ENCODE results near the gene SHKBP1.

DNA sequence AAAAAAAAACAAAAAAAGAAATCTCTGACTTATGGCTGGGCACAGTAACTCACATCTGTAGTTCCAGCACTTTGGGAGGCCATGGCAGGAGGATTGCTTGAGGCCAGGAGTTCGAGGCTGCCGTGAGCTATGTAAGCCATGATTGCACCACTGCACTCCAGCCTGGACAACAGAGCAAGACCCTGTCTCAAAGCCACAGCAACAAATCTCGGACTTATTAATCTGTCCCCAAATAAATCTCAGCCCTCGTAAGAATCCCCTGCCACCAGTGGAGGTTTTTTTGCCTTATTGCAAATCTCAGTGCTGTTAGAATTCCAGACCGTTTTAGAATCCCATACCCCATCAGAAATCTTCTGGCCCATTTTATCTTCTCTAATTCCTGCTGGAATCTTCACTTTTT is 4.9 kb downstream of the SHKBP1 start:
- TF ChIP-seq, protein P1, sequence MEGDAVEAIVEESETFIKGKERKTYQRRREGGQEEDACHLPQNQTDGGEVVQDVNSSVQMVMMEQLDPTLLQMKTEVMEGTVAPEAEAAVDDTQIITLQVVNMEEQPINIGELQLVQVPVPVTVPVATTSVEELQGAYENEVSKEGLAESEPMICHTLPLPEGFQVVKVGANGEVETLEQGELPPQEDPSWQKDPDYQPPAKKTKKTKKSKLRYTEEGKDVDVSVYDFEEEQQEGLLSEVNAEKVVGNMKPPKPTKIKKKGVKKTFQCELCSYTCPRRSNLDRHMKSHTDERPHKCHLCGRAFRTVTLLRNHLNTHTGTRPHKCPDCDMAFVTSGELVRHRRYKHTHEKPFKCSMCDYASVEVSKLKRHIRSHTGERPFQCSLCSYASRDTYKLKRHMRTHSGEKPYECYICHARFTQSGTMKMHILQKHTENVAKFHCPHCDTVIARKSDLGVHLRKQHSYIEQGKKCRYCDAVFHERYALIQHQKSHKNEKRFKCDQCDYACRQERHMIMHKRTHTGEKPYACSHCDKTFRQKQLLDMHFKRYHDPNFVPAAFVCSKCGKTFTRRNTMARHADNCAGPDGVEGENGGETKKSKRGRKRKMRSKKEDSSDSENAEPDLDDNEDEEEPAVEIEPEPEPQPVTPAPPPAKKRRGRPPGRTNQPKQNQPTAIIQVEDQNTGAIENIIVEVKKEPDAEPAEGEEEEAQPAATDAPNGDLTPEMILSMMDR (IDR thresholded peaks at IDR 0.05; ENCODE audit: low read depth, low read length, missing input control), result no peak
- TF ChIP-seq, protein P2, sequence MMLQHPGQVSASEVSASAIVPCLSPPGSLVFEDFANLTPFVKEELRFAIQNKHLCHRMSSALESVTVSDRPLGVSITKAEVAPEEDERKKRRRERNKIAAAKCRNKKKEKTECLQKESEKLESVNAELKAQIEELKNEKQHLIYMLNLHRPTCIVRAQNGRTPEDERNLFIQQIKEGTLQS (IDR thresholded peaks at IDR 0.05), result no peak
- no peak for TF ChIP-seq RAD21 (IDR thresholded peaks at IDR 0.05)
- TF ChIP-seq EGR1 (IDR thresholded peaks at IDR 0.05; ENCODE audit: low read depth in 2 of 2), result no peak
- TF ChIP-seq TAF1 (conservative IDR thresholded peaks at IDR 0.05), result no peak
- TF ChIP-seq, protein P3, sequence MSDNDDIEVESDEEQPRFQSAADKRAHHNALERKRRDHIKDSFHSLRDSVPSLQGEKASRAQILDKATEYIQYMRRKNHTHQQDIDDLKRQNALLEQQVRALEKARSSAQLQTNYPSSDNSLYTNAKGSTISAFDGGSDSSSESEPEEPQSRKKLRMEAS (IDR thresholded peaks at IDR 0.05), result no peak
- no peak for TF ChIP-seq NR2F2 (IDR thresholded peaks at IDR 0.05)
- TF ChIP-seq, protein P4, sequence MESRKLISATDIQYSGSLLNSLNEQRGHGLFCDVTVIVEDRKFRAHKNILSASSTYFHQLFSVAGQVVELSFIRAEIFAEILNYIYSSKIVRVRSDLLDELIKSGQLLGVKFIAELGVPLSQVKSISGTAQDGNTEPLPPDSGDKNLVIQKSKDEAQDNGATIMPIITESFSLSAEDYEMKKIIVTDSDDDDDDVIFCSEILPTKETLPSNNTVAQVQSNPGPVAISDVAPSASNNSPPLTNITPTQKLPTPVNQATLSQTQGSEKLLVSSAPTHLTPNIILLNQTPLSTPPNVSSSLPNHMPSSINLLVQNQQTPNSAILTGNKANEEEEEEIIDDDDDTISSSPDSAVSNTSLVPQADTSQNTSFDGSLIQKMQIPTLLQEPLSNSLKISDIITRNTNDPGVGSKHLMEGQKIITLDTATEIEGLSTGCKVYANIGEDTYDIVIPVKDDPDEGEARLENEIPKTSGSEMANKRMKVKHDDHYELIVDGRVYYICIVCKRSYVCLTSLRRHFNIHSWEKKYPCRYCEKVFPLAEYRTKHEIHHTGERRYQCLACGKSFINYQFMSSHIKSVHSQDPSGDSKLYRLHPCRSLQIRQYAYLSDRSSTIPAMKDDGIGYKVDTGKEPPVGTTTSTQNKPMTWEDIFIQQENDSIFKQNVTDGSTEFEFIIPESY (IDR thresholded peaks at IDR 0.05), result no peak
- no peak for TF ChIP-seq HNF4G (IDR thresholded peaks at IDR 0.05)
- no peak for TF ChIP-seq YY1 (IDR thresholded peaks at IDR 0.05)
- no peak for TF ChIP-seq GABPA (IDR thresholded peaks at IDR 0.05 in 1 of 2, conservative IDR thresholded peaks at IDR 0.05 in 1 of 2)
- TF ChIP-seq JUND (IDR thresholded peaks at IDR 0.05), result no peak
